ENCODE data around the gene TBC1D17.

GRCh38 chr19:49866933-49867782 lies 10.3 kb upstream of the TBC1D17 start, which contains the start of gene PNKP:
- no peak for TF ChIP-seq CTCF (IDR thresholded peaks at IDR 0.05)
- no peak for TF ChIP-seq POLR2A (IDR thresholded peaks at IDR 0.05)
